ENCODE results near the gene IPO7.

The IPO7 gene

DNA sequence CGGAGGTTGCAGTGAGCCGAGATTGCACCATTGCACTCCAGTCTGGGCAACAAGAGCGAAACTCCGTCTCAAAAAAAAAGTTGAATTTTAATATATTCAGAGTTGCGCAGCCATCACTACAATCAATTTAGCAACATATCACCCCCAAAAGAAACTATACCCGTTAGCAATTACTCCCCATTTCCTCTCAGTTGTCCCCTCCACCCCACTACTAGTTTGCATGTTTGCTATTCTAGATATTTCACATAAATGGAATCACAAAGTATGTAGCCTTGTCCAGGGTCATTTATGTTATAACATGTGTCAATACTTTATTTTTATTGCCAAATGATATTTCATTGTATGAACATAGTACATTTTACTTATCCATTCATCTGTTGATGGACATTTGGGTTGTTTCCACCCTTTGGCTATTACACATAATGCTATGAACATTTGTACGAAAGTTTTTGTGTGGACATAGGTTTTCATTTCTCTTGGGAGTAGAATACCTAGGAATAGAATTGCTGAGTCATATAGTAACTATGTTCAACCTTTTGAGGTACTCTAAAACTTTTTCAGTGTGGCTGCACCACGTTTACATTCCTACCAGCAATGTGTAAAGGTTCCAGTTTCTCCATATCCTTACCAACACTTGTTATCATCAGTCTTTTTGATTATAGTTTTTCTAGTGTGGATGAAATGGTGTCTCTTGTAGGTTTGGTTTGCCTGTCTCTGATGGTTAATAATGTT, 78.5 kb downstream of the IPO7 start:
- DNase-seq (ENCODE audit: low read depth, low spot score) = no peak
- H3K4me3 ChIP-seq (ENCODE audit: low read depth, low read length) = no peak overlapping the region
- in situ Hi-C loops (cut with HindIII; ENCODE audit: low sequenced_read_pairs) = no loop called here

DNA sequence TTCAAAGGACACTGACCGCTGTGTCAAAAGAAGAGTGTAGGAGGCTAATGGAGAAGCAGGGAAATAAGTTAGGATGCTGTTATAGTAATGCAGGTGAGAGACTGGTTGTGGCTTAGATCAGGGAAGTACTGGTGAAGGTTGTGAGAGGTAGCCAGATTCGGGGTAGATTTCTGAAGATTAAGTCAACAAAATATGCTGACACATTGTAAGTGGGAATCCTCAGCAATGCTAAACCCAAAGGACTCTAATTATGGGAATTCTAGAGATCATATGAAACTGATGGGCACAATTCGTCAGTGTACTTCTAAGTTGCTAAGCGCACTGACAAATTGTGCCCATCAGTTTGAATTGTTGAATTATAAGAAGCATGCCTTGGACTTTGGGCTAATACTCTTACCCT, 86.3 kb downstream of the IPO7 start:
- H3K4me3 ChIP-seq (ENCODE audit: low read depth, low read length) = no peak overlapping the region
- in situ Hi-C loops (cut with HindIII; ENCODE audit: low sequenced_read_pairs) = no loop called here
- DNase-seq (ENCODE audit: low read depth, low spot score) = no peak
- TF ChIP-seq, protein P1, sequence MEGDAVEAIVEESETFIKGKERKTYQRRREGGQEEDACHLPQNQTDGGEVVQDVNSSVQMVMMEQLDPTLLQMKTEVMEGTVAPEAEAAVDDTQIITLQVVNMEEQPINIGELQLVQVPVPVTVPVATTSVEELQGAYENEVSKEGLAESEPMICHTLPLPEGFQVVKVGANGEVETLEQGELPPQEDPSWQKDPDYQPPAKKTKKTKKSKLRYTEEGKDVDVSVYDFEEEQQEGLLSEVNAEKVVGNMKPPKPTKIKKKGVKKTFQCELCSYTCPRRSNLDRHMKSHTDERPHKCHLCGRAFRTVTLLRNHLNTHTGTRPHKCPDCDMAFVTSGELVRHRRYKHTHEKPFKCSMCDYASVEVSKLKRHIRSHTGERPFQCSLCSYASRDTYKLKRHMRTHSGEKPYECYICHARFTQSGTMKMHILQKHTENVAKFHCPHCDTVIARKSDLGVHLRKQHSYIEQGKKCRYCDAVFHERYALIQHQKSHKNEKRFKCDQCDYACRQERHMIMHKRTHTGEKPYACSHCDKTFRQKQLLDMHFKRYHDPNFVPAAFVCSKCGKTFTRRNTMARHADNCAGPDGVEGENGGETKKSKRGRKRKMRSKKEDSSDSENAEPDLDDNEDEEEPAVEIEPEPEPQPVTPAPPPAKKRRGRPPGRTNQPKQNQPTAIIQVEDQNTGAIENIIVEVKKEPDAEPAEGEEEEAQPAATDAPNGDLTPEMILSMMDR (IDR thresholded peaks at IDR 0.05; ENCODE audit: low read depth, low read length) = no peak

More for the DNA sequence above, 78.5 kb downstream of the IPO7 start:
- TF ChIP-seq, protein P1 (IDR thresholded peaks at IDR 0.05; ENCODE audit: low read depth, low read length) = no peak

DNA sequence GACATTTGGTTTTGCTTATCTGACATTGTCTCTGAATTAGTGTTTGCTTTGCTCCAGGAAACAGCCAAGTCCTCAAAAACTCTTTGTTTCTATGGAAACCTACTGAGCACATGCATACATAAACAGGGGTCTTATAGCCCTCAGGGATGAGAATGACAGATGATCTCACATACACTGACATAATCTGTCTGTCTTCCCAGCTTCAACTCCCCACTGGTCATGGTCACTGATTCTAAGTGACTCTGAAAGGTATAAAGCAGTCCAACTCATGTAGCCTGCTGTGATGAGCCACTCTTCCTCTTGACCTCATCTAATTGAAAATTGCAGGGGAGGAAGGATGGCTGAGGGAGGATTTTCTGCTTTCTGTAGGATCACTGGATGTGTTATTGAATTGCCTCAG, 89.0 kb downstream of the IPO7 start:
- in situ Hi-C loops (cut with HindIII; ENCODE audit: low sequenced_read_pairs) = no loop called here
- TF ChIP-seq, protein P1 (IDR thresholded peaks at IDR 0.05; ENCODE audit: low read depth, low read length) = no peak
- no peak for DNase-seq (ENCODE audit: low read depth, low spot score)
- H3K4me3 ChIP-seq (ENCODE audit: low read depth, low read length) = no peak overlapping the region

DNA sequence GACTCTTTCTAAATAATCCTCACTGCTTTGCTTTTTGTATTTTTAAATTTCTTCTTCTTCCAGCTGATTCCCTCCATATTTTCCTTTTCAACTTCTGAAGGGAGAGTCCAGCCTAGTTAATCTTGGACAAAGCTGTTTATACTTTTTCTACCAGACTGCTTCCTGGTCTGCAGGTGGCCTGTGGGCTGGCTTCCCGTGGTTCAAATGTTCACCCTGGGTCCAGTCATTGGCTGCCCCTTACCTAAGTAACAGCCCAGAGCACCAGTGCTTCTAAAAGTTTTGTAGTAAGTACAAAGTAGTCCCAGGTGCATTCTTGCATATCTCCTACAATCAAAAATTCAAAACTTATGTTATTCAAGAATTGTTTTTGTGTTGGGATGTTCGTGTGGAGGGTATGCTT, 95.4 kb downstream of the IPO7 start:
- TF ChIP-seq, protein P1 (IDR thresholded peaks at IDR 0.05; ENCODE audit: low read depth, low read length) = no peak
- no peak overlapping the region for H3K4me3 ChIP-seq (ENCODE audit: low read depth, low read length)
- DNase-seq (ENCODE audit: low read depth, low spot score) = no peak
- in situ Hi-C loops (cut with HindIII; ENCODE audit: low sequenced_read_pairs) = no loop called here

DNA sequence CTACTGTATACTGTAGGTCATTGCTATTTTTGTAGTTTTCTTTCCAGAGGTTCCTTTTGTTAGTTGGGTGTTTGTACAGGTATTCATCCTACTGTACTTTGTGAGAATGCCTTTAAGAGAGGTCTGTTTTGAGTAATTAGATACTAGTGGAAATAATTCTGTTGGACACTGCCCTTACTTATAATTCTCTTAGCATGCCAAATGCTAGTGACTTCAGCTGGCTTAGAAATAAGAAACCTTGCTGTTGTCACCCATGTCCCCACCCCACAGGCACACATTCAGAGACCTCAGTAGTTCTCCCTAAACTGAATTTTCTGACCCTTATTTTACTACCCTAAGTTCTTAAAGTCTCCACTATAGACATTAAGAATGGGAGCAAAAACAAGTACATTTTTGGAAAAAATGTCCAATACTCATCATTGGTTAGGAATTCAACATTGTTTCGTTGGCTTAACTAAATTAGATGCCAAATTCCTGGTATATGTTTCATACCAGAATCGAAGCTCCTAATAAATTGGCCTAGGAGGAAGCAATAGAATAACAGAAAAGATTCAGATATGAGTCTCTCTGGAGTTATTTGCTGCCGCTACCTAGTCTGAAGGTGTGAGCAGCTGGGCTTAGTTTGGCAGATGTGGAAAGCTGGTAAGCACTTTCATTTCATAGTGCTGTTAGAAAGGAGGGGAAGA, 104.8 kb downstream of the IPO7 start:
- in situ Hi-C loops (cut with HindIII; ENCODE audit: low sequenced_read_pairs) = no loop called here
- DNase-seq (ENCODE audit: low read depth, low spot score) = peak; percentile 56
- H3K4me3 ChIP-seq (ENCODE audit: low read depth, low read length) = no peak overlapping the region
- TF ChIP-seq, protein P1 (IDR thresholded peaks at IDR 0.05; ENCODE audit: low read depth, low read length) = no peak

DNA sequence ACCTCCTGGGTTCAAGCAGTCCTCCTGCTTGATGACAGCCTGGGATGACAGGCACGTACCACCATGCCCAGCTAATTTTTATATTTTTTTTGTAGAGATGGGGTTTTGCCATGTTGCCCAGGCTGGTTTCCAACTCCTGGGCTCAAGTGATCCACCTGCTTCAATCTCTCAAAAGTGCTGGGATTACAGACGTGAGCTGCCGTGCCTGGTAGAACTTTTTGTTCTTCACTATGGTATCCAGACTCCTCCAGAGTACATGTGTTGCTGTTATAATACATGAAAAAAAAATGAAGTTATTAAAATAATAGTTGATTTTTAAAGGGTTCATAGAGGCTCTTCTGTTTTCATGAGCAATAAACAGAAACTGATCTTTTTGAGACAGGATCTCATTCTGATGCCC, 105.9 kb downstream of the IPO7 start:
- no peak overlapping the region for H3K4me3 ChIP-seq (ENCODE audit: low read depth, low read length)
- TF ChIP-seq, protein P1 (IDR thresholded peaks at IDR 0.05; ENCODE audit: low read depth, low read length) = no peak
- in situ Hi-C loops (cut with HindIII; ENCODE audit: low sequenced_read_pairs) = no loop called here
- no peak for DNase-seq (ENCODE audit: low read depth, low spot score)

Data from astrocyte of the spinal cord (primary cell).